CD14-positive monocyte (primary cell): ENCODE results near the gene NMB. TPM values are rescaled to one million over a fixed set of nuclear protein-coding genes. Genes with fewer than 3 reads are reported as not detected.

Experiments used
- DNase-seq, 3 donors: peaks; one replicate each; pipeline ENCODE4 v3.0.0-alpha.2; 2011 to 2022
- H2AFZ ChIP-seq: 2 replicates; pipeline ENCODE4 v1.6.0; 2012; ENCODE audit warnings: mild to moderate bottlenecking, low read depth, low read length, inconsistent platforms; ENCODE audit not compliant: insufficient read depth, poor library complexity, severe bottlenecking
- H3K27ac ChIP-seq, 2 donors: 1 replicate in 1 of 2; 2 replicates in 1 of 2; pipeline ENCODE4 v1.5.1; 2012 to 2013; ENCODE audit warnings: low read length in 2 of 2, control low read depth in 1 of 2, inconsistent platforms in 1 of 2, low read depth in 1 of 2, mild to moderate bottlenecking in 1 of 2
- H3K27me3 ChIP-seq, 2 donors: one replicate each; pipeline versions ENCODE4 v1.6.0 to v1.6.1; 2011 to 2013; ENCODE audit warnings: low read length in 2 of 2; ENCODE audit not compliant: control insufficient read depth in 2 of 2, insufficient read depth in 2 of 2
- H3K36me3 ChIP-seq, 2 donors: replicated peaks in 1 of 2; 1 replicate in 1 of 2; 2 replicates in 1 of 2; pipeline versions ENCODE4 v1.5.1 to v1.6.1; 2012 to 2013; ENCODE audit warnings: low read length in 2 of 2, control low read depth in 1 of 2, inconsistent platforms in 1 of 2, mild to moderate bottlenecking in 1 of 2; ENCODE audit not compliant: insufficient read depth in 2 of 2, control insufficient read depth in 1 of 2
- H3K4me1 ChIP-seq, 2 donors: 1 replicate in 1 of 2; 2 replicates in 1 of 2; pipeline versions ENCODE4 v1.5.1 to v1.6.1; 2012 to 2013; ENCODE audit warnings: low read length in 2 of 2, control low read depth in 1 of 2, inconsistent platforms in 1 of 2, mild to moderate bottlenecking in 1 of 2, moderate library complexity in 1 of 2; ENCODE audit not compliant: insufficient read depth in 2 of 2, control insufficient read depth in 1 of 2
- H3K4me2 ChIP-seq: replicated peaks from 2 replicates; pipeline ENCODE3; 2012; ENCODE audit warnings: low read length, moderate library complexity, mild to moderate bottlenecking; ENCODE audit not compliant: poor library complexity, severe bottlenecking; ENCODE audit errors: extremely low read depth
- H3K4me3 ChIP-seq, 3 experiments: fragments of 200-600 bp in 1 of 3; sonication (generic) in 1 of 3; replicated peaks in 1 of 3; 1 replicate in 2 of 3; 2 replicates in 1 of 3; pipeline ENCODE4 v1.5.1; 2011 to 2013; ENCODE audit warnings: low read length in 3 of 3, mild to moderate bottlenecking in 3 of 3, control low read depth in 2 of 3, low read depth in 2 of 3, inconsistent platforms in 1 of 3, moderate library complexity in 1 of 3
- H3K79me2 ChIP-seq: 2 replicates; pipeline ENCODE4 v1.6.0; 2012; ENCODE audit warnings: mild to moderate bottlenecking, control low read depth, inconsistent platforms, low read length, moderate library complexity; ENCODE audit not compliant: insufficient read depth
- H3K9ac ChIP-seq: 2 replicates; pipeline ENCODE4 v1.6.0; 2017; ENCODE audit warnings: low read length, mild to moderate bottlenecking; ENCODE audit not compliant: insufficient read depth, poor library complexity, severe bottlenecking
- H3K9me3 ChIP-seq, 2 donors: replicated peaks in 1 of 2; 1 replicate in 1 of 2; 2 replicates in 1 of 2; pipeline versions ENCODE4 v1.5.1 to v1.6.1; 2012 to 2013; ENCODE audit warnings: low read length in 2 of 2, control low read depth in 1 of 2; ENCODE audit not compliant: control insufficient read depth in 1 of 2, insufficient read depth in 1 of 2
- H4K20me1 ChIP-seq: 2 replicates; pipeline ENCODE4 v1.6.0; 2012; ENCODE audit warnings: mild to moderate bottlenecking, low read length, control low read depth, moderate library complexity; ENCODE audit not compliant: insufficient read depth
- H3K27ac Mint-ChIP-seq, 7 donors: one replicate each; pipeline ENCODE4 v1.8.0; 2020; ENCODE audit warnings: mild to moderate bottlenecking in 7 of 7, mixed read lengths in 7 of 7, moderate library complexity in 6 of 7, inconsistent platforms in 2 of 7
- H3K27me3 Mint-ChIP-seq, 3 donors: one replicate each; pipeline ENCODE4 v1.8.0; 2021 to 2022; ENCODE audit warnings: low read depth in 3 of 3, mild to moderate bottlenecking in 3 of 3, mixed read lengths in 3 of 3, moderate library complexity in 3 of 3, inconsistent platforms in 1 of 3
- H3K36me3 Mint-ChIP-seq, 2 donors: one replicate each; pipeline ENCODE4 v1.8.0; 2020; ENCODE audit warnings: mixed read lengths in 2 of 2, inconsistent platforms in 1 of 2, mild to moderate bottlenecking in 1 of 2
- H3K4me1 Mint-ChIP-seq: one replicate; pipeline ENCODE4 v1.8.0; 2020; ENCODE audit warnings: mild to moderate bottlenecking, mixed read lengths
- H3K4me3 Mint-ChIP-seq, 2 donors: one replicate each; pipeline ENCODE4 v1.8.0; 2020; ENCODE audit warnings: mild to moderate bottlenecking in 2 of 2, mixed read lengths in 2 of 2, moderate library complexity in 1 of 2
- H3K9me3 Mint-ChIP-seq, 7 donors: one replicate each; pipeline ENCODE4 v1.8.0; 2020 to 2022; ENCODE audit warnings: mixed read lengths in 7 of 7, mild to moderate bottlenecking in 6 of 7, moderate library complexity in 6 of 7, inconsistent platforms in 2 of 7
- WGBS: methylation state at CpG from one replicate; pipeline ENCODE4 v1.1.5; 2013; ENCODE audit warnings: missing lambda C conversion rate; ENCODE audit not compliant: insufficient coverage; 5-methylcytosine and 5-hydroxymethylcytosine counted together
- intact Hi-C, 2 donors: fragments of 100-400 bp; cut with micrococcal nuclease; formaldehyde crosslinking; loops; one replicate each; pipeline versions ENCODE4 v1.15.0 to v1.15.1; 2023
- polyA plus RNA-seq, 3 donors: library from polyadenylated mRNA; depleted of rRNA in 1 of 3; unstranded in 2 of 3; stranded (reverse) in 1 of 3; fragments of 300-500 nt in 2 of 3; fragments of >200 nt in 1 of 3; fragmentation: Illumina TruSeq in 2 of 3; gene quantifications; 1 replicate in 2 of 3; 2 replicates in 1 of 3; pipeline ENCODE4 v1.2.3, GENCODE V29; 2012 to 2021
- TF ChIP-seq, protein P1 (sequence below): fragments of 200-600 bp; IDR thresholded peaks from one replicate; pipeline ENCODE4 v1.8.0; 2022; ENCODE audit warnings: antibody characterized with exemption, mild to moderate bottlenecking

Gene NMB
- polyA plus RNA-seq, 3 donors: 0.45 to 0.81 (median 0.56) TPM

DNA sequence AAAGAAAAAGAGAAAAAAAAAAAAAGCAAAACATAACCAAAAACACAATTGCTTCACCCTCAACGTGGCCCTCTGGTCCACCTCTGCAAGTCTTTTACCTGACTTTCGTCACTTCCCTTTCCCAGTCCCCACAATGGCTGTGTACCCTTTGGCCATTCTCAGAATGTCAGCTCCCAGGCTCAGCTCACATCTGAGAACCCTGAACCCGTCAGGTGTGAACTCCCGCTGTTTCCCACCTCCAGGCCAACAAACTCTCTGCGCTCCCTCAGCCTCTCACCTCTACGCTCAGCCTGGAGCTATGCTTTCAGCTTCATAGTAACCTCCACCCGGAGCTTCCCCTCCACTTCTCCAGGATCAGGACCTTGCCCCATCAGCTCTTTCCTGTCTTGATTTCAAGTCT, 33.6 kb downstream of the NMB start:
- peaks cover 24 to 29% (median 26%) of the 10 kb centered on the region in 7 donors for H3K9me3 Mint-ChIP-seq
- 82% methylated on average over 6 of the region's 7 CpGs for WGBS
- H4K20me1 ChIP-seq: no peaks in the 10 kb centered on the region
- H3K4me1 Mint-ChIP-seq: peaks cover 2% of the 10 kb centered on the region
- no peaks in the 10 kb centered on the region for H3K79me2 ChIP-seq
- H3K4me2 ChIP-seq: no peak overlapping the region
- no peak for DNase-seq
- TF ChIP-seq, protein P1, sequence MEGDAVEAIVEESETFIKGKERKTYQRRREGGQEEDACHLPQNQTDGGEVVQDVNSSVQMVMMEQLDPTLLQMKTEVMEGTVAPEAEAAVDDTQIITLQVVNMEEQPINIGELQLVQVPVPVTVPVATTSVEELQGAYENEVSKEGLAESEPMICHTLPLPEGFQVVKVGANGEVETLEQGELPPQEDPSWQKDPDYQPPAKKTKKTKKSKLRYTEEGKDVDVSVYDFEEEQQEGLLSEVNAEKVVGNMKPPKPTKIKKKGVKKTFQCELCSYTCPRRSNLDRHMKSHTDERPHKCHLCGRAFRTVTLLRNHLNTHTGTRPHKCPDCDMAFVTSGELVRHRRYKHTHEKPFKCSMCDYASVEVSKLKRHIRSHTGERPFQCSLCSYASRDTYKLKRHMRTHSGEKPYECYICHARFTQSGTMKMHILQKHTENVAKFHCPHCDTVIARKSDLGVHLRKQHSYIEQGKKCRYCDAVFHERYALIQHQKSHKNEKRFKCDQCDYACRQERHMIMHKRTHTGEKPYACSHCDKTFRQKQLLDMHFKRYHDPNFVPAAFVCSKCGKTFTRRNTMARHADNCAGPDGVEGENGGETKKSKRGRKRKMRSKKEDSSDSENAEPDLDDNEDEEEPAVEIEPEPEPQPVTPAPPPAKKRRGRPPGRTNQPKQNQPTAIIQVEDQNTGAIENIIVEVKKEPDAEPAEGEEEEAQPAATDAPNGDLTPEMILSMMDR: no peak
- no peaks in the 10 kb centered on the region for H3K27me3 ChIP-seq
- no peak overlapping the region for H3K4me3 ChIP-seq
- H3K9me3 ChIP-seq: peaks cover 22 to 26% of the 10 kb centered on the region in 2 donors
- H3K4me3 Mint-ChIP-seq: no peak overlapping the region
- peaks cover 13 to 25% of the 10 kb centered on the region in 2 donors for H3K36me3 ChIP-seq
- no peak overlapping the region for H3K9ac ChIP-seq
- no peaks in the 10 kb centered on the region for H3K4me1 ChIP-seq
- intact Hi-C loops: no loop called here
- H2AFZ ChIP-seq: no peak overlapping the region
- H3K36me3 Mint-ChIP-seq: peaks cover 36% of the 10 kb centered on the region in 2 donors
- H3K27ac ChIP-seq: no peak overlapping the region
- H3K27ac Mint-ChIP-seq: peak overlapping the region in 1 of 7 donors; percentile 57
- peaks cover 0 to 3% (median 1%) of the 10 kb centered on the region in 3 donors for H3K27me3 Mint-ChIP-seq

DNA sequence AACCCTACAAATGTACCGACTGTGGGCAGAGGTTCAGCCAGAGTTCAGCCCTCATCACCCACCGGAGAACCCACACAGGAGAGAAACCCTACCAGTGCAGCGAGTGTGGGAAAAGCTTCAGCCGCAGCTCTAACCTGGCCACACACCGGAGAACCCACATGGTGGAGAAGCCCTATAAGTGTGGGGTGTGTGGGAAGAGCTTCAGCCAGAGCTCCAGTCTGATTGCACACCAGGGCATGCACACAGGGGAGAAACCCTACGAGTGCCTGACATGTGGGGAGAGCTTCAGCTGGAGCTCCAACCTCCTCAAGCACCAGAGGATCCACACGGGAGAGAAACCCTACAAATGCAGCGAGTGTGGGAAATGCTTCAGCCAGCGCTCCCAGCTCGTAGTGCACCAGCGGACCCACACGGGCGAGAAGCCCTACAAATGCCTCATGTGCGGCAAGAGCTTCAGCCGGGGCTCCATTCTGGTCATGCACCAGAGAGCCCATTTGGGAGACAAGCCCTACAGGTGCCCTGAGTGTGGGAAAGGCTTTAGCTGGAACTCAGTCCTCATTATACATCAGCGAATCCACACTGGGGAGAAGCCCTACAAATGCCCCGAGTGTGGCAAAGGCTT, 36.5 kb downstream of the NMB start:
- TF ChIP-seq, protein P1: no peak
- intact Hi-C loops: no loop called here
- Histone ChIP-seq H3K27me3 (no peaks in the 10 kb centered on the region), H3K27ac (no peak overlapping the region), H3K9ac (no peak overlapping the region), H3K4me1 (peaks cover 6 to 7% of the 10 kb centered on the region in 2 donors), H2AFZ (no peak overlapping the region), H4K20me1 (no peaks in the 10 kb centered on the region), H3K36me3 (peaks cover 13 to 25% of the 10 kb centered on the region in 2 donors), H3K9me3 (peaks cover 22 to 26% of the 10 kb centered on the region in 2 donors), H3K79me2 (peaks cover 6% of the 10 kb centered on the region), H3K4me3 (peak overlapping the region in 1 of 3 experiments; percentile 34), H3K4me2 (no peak overlapping the region)
- Mint-ChIP-seq H3K9me3 (peaks cover 24 to 33% (median 27%) of the 10 kb centered on the region in 7 donors), H3K36me3 (peaks cover 30 to 33% of the 10 kb centered on the region in 2 donors), H3K27ac (no peak overlapping the region), H3K27me3 (peaks cover 0 to 3% (median 1%) of the 10 kb centered on the region in 3 donors), H3K4me1 (peaks cover 6% of the 10 kb centered on the region), H3K4me3 (no peak overlapping the region)
- no peak for DNase-seq
- WGBS: 100% methylated on average over 9 of the region's 17 CpGs
